GM19025 (cell line): ENCODE measurements around the gene CSPG4.

ENCODE experiments used
- ATAC-seq: cut with Tn5 transposase; IDR thresholded peaks from one replicate; pipeline ENCODE4 v1.9.1; 2021; ENCODE audit warnings: mild to moderate bottlenecking, low read depth, moderate library complexity; ENCODE audit not compliant: unreplicated experiment

Gene CSPG4

DNA sequence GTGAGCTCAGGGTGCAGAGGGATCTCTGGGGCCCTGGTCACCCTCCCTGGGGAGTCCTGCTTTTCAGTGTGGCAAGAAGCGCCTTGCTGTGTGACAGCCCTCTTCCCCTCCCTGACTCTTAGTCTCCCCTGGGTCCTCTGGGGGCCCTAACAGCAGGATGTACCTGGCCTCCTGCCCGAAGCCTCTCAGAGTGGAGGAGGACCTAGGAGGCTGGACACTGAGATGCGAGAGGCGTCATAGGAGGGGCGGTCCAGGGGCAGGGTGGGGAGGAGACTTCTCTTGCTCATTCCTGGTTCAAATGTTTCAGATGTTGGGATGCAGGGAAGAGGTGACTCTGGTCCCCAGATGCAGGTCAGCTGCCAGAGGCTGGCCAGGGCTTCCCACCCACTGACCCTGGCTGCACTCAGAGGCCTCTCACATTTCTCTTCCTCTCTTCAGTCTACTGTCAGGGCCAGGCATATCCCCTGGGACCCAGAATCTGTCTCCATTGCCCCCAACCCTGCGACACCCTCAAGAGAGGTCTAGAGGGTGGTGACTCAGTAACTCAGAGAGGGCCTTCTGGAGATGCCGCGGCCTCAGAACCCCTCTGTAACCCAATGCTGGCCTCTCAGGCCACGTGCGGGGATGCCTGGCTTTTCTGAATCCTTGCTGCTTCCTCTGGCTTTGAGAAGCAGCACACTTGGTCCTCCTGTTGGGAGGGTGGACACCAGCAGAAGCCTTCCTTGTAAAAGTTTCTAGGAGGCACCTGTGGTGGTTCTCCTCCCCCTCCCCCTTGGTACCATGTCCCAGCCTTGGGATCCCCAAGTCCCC is 39.0 kb downstream of the CSPG4 start:
- no peak for ATAC-seq

DNA sequence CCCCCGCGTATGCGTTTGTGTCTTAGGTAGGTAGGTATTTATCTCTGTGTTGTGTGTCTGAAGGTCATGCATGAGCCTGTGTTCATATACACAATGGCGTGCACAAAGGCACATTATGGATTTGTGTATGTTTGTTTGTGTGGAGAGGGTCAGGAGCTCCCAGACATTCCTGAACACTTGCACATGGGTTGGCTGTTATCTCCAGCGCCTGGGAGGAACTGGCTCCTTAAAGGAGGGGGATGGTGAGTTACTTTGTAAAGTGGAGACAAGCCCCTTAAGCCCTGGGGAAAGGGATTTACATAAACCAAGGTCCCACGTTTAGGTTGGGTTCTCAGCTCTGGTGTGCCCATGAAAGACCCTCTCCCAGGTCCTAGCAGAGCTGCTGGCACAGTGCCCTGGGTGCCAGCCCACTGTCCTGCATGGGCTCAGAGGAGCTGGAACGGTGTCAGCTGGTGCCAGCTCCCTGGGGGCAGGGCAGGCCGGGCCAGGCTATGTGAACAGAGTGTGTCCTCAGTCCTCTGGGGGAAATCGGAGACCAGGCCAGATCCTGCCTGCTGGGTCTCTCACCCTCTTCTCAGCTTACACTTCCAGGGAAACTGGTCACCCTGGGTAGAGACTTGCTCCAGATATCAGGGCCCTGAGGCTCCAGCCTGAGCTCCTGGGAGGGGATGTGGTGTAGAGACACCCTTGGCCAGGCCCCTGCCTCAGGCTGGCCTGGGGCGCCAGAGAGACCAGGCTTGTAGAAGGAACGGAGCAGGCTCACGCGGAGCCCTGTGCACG is 39.8 kb downstream of the CSPG4 start:
- no peak for ATAC-seq

DNA sequence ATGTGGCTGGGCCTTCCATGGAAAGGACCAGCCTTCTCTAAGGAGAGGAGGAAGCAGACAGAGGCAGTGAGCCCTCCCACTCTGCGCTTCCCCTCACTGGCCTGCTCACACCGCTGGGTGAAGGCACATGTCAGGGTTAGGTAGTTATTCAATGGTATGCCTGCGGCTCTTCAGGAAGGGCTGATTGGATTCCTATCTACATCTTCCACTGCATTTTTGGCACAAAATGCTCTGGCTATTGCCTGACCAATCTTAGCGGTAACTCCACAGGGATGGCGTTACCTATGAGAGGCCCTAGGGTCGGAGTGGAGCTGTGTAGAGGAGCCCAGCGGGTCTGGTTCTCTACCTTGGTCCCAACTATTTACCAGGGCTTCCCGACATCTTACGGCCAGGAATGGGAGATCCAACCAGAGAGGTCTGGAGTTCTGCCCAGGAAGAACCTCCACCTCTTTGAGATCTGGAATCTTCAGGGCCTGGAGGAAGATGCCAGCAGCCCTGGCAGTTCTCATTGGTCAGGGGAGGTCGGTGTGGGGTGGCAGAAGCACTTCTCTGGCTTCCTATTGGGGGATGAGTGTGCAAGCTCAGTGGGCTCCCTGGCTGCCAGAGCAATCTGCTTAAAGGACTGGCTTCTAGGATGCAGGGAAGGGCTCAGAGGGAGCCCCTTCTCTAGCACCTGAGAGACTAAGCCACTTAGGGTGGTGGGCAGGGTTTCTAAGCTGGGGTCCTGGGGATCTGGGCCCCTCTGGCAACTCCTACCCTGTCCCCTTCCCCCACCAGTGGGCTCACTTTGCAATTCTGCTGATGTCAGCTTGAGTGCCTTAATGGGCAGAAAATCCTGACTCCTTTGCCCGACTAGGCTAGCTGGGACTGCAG is 40.7 kb downstream of the CSPG4 start:
- ATAC-seq, result no peak

DNA sequence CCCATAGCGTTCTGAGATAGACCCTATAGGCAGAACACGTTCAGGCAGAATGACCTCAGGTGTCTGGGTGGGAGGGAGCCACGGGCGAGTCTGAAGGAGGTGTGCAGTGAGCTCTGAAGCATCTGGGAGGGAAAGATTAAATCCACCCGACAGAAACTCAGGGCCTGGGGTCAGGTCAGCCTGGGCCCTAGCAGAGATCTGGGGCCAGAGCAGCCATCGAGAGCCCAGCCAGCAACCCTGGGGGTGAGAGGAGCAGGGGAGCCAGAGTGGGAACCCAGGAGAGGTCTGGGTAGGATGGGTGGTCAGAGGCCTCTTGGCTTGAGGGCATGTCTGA is 42.8 kb downstream of the CSPG4 start:
- no peak for ATAC-seq

DNA sequence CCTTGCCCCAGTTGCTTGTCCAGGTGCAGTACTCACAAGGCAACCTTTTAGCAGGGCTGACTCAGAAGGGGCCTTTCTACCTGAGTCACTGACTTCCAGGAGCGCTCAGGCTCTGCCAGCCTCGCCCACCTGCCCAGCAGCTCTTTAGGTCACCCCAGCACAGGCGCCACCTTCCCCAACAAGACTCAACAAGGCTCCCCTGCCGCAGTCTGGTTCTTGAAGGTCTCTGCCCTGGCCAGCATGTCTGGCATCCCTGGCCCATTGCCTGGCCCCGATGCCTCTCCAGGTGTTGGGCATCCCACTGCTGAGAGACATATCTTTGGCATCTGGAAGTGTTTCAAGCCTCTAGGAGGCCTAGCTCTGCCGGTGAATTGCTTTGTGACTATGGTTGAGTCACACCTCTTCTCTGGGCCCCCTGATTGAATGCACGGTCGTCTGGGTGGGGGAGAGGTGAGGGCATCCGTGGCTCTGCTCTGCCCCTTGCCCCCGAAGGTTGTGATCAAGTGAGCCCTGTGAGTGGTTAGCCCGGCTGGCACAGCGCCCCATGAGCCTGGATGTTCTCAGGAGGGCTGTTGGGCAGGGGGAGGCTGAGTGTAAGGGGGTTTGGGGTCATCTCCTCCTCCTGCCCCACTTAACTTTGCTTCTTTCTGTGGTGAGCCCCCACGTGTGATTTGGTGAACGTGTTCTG is 43.3 kb downstream of the CSPG4 start:
- no peak for ATAC-seq

DNA sequence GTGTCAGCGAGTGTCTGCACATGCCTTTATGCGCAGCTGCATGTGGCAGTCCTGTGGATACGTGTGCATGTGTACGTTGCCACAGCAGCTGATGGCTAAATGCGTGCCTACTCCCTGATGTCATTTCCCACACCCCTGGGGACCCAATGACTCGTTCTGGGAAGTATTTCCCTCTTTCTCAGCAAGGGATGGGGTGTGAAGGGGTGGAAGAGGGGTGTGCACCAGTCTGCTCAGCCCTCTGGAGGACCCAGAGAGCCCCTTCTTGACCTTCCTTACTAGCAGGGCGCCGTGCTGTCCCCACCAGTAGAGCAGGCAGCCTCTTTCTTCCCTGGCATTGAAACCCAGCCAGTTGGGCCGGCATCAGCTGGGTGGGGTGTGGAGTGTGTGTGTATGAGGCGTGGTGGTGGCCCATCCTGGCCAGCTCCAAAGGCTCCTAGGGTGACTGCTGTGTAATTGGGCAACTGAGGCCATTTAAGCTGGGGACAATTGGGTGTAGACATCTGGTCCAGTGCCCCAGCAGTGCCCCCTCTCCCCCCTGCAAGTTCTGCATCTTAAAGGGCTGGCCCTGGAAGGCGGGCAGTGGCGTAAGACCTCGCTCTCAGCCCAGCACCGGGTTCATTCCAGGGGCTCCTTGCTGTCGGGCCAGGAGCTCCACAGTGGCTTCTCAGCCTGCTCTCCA is 45.7 kb downstream of the CSPG4 start:
- ATAC-seq, result no peak

DNA sequence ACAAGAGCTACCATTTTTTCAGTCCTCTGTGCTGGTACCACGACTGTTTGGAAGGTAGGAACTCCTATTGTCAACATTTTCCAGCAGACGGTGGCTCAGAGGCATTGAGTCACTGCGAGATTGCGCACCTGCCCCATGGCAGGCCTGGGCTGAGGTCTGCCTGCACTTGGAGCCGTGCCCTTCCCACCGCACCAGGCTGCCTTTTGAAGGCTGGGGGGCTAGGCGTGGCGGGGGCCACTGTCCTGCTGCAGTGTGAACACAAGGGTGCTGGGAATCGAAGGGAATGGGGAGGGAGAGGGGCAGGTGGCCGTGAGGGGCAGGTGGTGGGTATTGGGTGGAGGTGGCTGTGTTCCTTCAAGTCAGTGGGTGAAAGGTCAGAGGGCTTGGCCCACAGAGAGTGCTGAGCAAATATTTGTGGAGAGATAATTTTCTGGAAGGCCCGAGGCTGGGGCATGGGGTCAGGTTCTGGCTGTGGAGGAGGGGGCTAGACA is 48.7 kb downstream of the CSPG4 start:
- no peak for ATAC-seq

DNA sequence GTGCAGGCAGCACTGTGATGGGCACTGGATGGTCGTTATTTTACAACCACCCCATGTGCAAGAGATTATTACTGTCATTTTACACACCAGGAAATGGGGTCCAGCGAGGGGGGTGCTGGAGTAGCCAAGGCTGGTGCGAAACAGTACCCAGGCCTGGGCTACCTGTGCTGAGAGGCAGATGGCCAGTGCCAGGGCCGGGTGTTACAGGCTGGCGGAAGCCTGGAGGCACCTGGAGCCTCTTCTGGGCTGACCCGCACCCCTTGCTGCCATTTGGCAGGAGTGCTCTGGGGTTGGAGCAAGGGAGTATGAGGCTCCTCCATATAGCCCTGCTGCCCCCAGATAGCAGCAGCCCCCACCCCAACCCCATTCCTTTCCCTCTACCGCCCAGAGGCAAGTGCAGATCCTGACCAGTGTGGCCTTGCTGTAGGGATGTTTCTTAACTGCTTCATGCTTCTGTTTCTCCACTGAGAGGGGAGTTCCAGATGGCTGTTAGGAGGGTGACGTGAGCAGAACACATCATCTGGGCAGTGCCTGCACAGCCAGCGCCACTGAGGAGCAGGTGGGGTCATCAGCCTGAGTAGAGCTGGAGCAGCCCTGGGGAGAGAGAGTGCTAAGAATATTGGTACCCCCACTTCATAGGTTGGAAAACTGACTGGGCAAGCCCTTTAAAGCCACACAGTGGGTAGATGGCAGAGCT is 49.7 kb downstream of the CSPG4 start:
- no peak for ATAC-seq

DNA sequence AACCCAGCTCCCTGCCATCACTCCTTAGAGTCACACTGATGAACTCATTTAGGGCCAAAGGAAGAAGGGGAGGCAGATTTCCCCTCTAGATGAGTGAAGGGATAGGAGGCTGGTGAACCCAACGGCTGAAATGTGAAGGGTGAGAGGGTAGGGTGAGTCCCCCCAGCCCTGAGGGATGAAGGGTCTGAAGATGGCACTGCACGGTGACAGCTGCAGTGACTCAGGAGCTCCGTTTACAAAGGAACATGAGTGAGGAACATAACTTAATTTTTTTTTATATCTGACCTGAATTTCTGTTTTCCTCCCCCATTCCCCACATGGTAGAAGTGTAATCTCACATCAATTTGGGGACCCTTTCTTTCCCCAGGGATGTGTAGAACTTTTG is 50.9 kb downstream of the CSPG4 start:
- ATAC-seq, result no peak

DNA sequence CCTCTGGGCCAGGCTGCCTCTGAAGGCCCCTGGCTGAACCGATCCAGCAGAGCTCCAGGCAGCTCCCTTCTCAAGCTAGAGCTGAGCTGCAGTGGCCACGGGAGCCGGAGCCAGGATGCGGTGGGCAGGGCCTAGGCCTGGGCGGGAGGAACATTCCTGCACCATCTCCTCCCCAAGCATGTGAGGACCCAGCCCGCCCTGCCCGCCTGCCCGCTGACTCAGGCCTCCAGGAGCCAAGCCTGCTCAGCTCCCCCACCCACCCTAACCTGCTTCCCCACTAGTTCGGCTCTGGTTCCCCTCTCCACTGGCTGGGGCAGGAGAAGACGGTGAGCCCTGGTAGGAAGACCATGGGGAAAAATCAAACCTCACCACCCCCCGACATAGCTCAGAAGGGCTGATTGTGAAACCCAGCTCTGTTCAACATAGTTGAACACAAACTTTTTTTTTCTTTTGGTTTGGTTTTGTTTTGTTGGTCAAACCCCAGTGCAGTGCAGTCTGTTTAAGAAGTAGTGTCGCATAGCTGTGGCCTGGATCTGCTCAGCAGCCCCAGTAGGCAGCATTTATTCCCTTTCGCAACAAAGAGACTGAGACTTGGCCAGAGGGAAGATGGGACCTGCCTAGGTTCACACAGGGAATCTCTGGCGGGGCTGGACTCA is 51.4 kb downstream of the CSPG4 start:
- no peak for ATAC-seq

DNA sequence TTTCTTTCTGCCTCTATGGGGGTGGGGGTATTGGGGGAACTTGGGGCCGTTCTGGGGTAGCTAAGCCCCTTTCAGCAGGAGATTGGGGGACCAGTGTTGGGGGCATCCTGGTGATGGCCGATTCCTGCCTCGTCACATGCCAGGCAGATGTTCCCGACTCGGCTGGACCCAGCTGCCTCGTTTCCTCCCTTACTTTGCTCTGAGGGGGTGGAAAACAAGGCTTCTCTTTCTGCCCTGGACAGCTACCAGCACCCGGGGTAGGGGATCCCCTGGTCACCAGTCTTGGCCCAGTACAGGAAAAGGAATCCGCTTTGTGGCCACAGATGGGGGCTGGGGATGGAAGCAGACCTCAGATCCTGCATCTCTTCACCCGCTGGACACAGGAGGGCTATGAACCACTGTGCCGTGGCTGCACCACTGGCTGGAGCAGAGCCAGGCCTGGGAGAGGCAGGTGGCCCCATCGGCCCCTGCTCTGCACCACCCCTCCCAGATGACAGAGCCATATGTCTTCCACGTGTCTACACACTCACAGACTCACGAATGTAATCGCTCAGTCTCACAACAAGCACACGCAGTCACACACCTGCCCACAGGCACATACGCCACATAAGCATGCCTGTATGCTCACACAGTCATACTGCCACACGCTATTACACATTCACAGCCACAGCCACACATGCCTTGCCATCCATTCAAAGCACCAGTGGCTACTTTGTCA is 52.6 kb downstream of the CSPG4 start:
- ATAC-seq, result no peak

DNA sequence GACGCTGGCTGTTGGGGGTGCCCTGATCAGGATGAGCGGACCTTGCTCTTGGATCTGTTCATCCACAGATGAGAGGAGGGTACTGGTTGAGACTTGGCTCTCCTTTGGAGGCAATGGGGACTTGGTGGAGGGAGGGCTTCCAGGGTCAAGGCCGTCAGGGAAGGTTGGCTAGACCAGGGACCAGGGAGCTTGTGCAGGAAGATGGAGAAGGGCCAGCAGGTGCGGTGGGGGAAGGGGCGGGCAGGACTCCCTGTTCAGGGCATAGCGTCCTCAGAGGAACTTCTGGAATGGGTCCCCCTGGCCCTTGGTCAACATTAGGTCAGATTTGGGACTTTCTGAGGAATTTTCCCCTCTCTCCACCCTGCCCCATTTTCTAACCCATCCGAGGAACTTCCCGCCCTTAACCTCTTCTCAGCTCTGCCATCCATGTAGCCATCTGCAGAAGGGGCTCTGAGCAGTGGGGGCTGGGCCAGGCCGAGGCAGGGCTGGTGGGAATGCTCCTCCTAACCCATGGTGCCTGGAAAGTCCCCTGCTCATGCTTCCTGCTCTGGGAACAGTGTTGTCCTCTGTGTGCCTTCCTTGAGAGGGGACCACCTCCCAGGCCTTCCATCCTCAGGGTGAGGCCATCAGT is 53.4 kb downstream of the CSPG4 start:
- ATAC-seq, result no peak

DNA sequence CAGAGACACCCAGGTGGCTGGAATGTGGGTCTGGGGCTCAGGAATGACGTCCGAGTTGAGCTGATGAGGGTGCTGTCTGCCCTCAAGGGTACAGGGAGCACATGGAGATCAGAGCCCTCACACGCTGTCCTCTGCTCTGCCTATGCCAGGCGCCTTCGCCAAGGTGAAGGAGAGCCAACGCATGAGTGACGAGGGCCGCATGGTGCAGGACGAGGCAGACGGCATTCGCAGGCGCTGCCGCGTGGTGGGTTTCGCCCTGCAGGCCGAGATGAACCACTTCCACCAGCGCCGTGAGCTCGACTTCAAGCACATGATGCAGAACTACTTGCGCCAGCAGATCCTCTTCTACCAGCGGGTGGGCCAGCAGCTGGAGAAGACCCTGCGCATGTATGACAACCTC is 55.8 kb downstream of the CSPG4 start:
- no peak for ATAC-seq

DNA sequence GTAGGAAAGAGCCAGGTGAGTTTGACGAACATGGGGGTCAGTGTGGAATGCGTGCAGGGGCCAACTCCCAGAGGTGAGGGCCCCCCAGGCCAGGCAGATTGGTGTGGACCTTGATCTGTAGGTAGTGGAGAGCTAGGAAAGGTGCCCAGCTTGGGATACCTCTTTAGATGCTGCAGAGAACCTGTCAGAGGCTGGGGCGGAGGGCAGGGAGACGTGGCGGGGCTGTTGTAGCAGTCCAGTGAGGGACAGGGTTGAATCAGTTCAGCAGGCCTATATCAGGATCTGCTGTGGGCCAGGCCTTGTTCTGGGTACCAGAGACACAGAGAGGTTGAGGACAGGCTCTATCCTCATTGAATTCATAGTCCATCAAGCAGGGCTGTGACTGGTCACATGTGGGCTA is 56.3 kb downstream of the CSPG4 start:
- no peak for ATAC-seq

DNA sequence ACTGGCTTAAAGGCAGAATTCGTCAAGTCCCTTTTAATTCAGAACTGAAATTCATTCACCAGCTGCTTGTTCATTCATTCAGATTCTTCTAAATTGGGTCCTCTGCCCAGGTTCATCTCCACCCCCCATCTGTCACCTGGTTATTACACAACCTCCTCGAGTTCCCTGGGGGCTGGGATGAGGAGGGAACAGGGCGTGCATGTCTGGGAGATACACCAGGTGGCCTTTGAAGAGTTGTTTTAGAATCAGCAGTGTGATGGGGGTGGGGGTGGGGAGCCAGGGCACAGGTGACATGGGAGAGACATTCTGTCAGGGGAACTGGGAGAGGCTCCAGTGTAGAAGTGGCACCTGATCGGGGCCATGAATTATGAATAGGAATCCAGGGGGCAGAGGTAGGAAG is 56.7 kb downstream of the CSPG4 start:
- no peak for ATAC-seq

DNA sequence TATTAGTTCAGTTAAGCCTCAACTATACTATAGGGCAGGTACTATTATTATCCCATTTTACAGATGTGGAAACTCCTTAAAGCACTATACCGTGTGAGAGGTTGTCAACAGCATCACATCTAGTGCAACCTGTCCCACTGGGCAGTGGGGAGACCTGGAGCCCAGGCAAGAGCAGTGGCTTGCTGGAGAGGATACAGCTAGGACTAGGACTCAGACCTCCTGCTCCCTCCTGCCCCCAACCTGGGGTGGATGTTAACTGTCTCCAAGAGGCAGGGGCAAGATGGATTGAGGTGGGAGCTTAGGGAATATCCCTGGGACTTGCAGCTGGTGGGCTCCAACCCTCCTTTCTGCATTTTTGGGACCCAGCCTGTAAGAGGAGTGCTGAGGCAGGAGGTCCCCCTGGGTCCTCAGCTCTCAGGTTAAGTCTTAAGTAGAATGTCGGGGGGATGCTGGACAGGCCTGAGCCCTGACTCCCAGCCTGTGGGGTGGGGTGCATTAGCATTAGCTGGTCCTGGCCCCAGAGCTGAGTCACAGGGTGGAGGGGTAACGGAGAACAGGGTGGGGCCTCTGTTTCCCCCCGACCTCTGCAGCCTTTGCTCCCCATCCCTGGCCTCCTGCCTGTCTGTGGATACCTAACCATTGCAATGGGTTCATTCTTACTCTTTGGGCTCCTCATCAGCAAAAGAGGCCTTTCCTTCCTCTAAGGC is 58.3 kb downstream of the CSPG4 start:
- ATAC-seq, result no peak

DNA sequence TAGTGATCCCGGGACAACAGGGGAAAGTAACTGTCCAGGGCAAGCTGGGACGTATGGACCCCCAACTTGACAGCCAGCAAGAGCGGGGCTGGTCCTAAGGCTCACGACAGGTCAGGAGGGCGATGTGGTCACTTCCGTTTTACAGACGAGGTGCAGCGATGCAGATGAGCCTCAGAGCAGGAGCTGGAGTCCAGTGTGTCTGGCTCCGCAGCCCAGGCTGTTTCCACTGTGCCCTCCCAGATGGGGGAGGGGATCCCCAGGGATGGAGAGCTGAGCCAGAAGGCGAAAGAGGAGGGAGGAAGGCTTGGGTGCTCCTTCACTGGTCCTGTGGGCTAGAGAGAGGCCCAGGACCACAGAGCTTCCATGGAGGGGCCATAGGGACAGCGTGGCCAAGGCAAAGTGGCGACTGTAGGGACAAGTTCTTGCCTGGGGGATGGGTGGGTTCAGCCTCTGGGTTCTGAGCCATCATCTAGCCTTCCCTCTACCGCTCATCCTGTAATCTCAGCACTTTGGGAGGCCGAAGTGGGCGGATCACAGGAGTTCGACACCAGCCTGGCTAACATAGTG is 59.2 kb downstream of the CSPG4 start:
- no peak for ATAC-seq
